Measurements from ENCODE around the gene MBOAT1. TPM values are rescaled to one million over a fixed set of nuclear protein-coding genes. Genes with fewer than 3 reads are reported as not detected.

Gene MBOAT1
- total RNA-seq, 1 experiment from 2014 or later = 6.3 TPM

- Histone ChIP-seq H3K4me1 (ENCODE audit: insufficient read depth, low read length, poor library complexity, severe bottlenecking) (no peaks in the 10 kb centered on the region), H3K27me3 (replicated peaks; ENCODE audit: insufficient read depth, low read depth, low read length, poor library complexity) (no peaks in the 10 kb centered on the region)
Observed at GRCh38 chr6:20084411-20084810, 127.9 kb downstream of the MBOAT1 start.

GRCh38 chr6:20071998-20072397, 140.3 kb downstream of the MBOAT1 start:
- H3K36me3 ChIP-seq (ENCODE audit: insufficient read depth, low read length, poor library complexity, severe bottlenecking) = no peaks in the 10 kb centered on the region
- intact Hi-C loops (cut with micrococcal nuclease; ENCODE audit: unreplicated experiment) = no loop called here
- no peaks in the 10 kb centered on the region for H3K27me3 ChIP-seq (replicated peaks; ENCODE audit: insufficient read depth, low read depth, low read length, poor library complexity)
- no peak overlapping the region for H3K4me3 ChIP-seq (ENCODE audit: low read depth, low read length, poor library complexity, severe bottlenecking)
- peaks cover 7% of the 10 kb centered on the region for H3K9me3 ChIP-seq (ENCODE audit: low read depth, low read length, poor library complexity, severe bottlenecking)
- TF ChIP-seq, protein P1, sequence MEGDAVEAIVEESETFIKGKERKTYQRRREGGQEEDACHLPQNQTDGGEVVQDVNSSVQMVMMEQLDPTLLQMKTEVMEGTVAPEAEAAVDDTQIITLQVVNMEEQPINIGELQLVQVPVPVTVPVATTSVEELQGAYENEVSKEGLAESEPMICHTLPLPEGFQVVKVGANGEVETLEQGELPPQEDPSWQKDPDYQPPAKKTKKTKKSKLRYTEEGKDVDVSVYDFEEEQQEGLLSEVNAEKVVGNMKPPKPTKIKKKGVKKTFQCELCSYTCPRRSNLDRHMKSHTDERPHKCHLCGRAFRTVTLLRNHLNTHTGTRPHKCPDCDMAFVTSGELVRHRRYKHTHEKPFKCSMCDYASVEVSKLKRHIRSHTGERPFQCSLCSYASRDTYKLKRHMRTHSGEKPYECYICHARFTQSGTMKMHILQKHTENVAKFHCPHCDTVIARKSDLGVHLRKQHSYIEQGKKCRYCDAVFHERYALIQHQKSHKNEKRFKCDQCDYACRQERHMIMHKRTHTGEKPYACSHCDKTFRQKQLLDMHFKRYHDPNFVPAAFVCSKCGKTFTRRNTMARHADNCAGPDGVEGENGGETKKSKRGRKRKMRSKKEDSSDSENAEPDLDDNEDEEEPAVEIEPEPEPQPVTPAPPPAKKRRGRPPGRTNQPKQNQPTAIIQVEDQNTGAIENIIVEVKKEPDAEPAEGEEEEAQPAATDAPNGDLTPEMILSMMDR (conservative IDR thresholded peaks at IDR 0.05; ENCODE audit: low read depth, low read length) = no peak
- TF ChIP-seq EZH2 (IDR thresholded peaks at IDR 0.05; ENCODE audit: borderline replicate concordance, low read depth, low read length, poor library complexity, severe bottlenecking) = no peak
- DNase-seq (ENCODE audit: low spot score) = no peak
- ChIA-PET CTCF (no interaction called here), POLR2A (ENCODE audit: low non-redundant PET) (interaction anchor here (0.6 kb wide), 1 partner anchor 577 kb away, joined by 3 read pairs; no protein-coding TSS in a partner anchor)
- no peak overlapping the region for H3K27ac ChIP-seq (ENCODE audit: low read depth, low read length, poor library complexity, severe bottlenecking)
- no TSS peak for BruUV-seq (replicated peaks)
- H3K4me1 ChIP-seq (ENCODE audit: insufficient read depth, low read length, poor library complexity, severe bottlenecking) = peaks cover 19% of the 10 kb centered on the region

More at GRCh38 chr6:20084411-20084810, 127.9 kb downstream of the MBOAT1 start:
- CTCF ChIA-PET = no interaction called here
- POLR2A ChIA-PET (ENCODE audit: low non-redundant PET) = no interaction called here
- Histone ChIP-seq H3K36me3 (ENCODE audit: insufficient read depth, low read length, poor library complexity, severe bottlenecking) (no peaks in the 10 kb centered on the region), H3K27ac (ENCODE audit: low read depth, low read length, poor library complexity, severe bottlenecking) (no peak overlapping the region), H3K4me3 (ENCODE audit: low read depth, low read length, poor library complexity, severe bottlenecking) (no peak overlapping the region), H3K9me3 (ENCODE audit: low read depth, low read length, poor library complexity, severe bottlenecking) (no peaks in the 10 kb centered on the region)
- no peak for DNase-seq (ENCODE audit: low spot score)
- intact Hi-C loops (cut with micrococcal nuclease; ENCODE audit: unreplicated experiment) = no loop called here
- TF ChIP-seq EZH2 (IDR thresholded peaks at IDR 0.05; ENCODE audit: borderline replicate concordance, low read depth, low read length, poor library complexity, severe bottlenecking) = no peak
- TF ChIP-seq, protein P1 (conservative IDR thresholded peaks at IDR 0.05; ENCODE audit: low read depth, low read length) = no peak
- BruUV-seq (replicated peaks) = no TSS peak

GRCh38 chr6:20070047-20070446, 142.2 kb downstream of the MBOAT1 start:
- ChIA-PET POLR2A (ENCODE audit: low non-redundant PET) (interaction anchor here (0.6 kb wide), 1 partner anchor 341 kb away, joined by 4 read pairs; no protein-coding TSS in a partner anchor), CTCF (no interaction called here)
- Histone ChIP-seq H3K36me3 (ENCODE audit: insufficient read depth, low read length, poor library complexity, severe bottlenecking) (no peaks in the 10 kb centered on the region), H3K4me1 (ENCODE audit: insufficient read depth, low read length, poor library complexity, severe bottlenecking) (peaks cover 19% of the 10 kb centered on the region), H3K9me3 (ENCODE audit: low read depth, low read length, poor library complexity, severe bottlenecking) (peaks cover 7% of the 10 kb centered on the region), H3K4me3 (ENCODE audit: low read depth, low read length, poor library complexity, severe bottlenecking) (no peak overlapping the region), H3K27me3 (replicated peaks; ENCODE audit: insufficient read depth, low read depth, low read length, poor library complexity) (no peaks in the 10 kb centered on the region), H3K27ac (ENCODE audit: low read depth, low read length, poor library complexity, severe bottlenecking) (no peak overlapping the region)
- no peak for DNase-seq (ENCODE audit: low spot score)
- intact Hi-C loops (cut with micrococcal nuclease; ENCODE audit: unreplicated experiment) = no loop called here
- no peak for TF ChIP-seq EZH2 (IDR thresholded peaks at IDR 0.05; ENCODE audit: borderline replicate concordance, low read depth, low read length, poor library complexity, severe bottlenecking)
- TF ChIP-seq, protein P1 (conservative IDR thresholded peaks at IDR 0.05; ENCODE audit: low read depth, low read length) = no peak
- no TSS peak for BruUV-seq (replicated peaks)

Measured in A673 (cell line).